OCI-M1 (cell line): Measurements from ENCODE around the gene ELF4.
A peak's percentile ranks its signal among the peaks of the same experiment; 100 is the strongest.

Experiments used
- DNase-seq: peaks from one replicate; lab custom pipeline; 2025; lab: John Stamatoyannopoulos, UW

The ELF4 gene

GRCh38 chrX:130114141-130114588 lies 3.9 kb upstream of the ELF4 start:
- no peak for DNase-seq

GRCh38 chrX:130111220-130112154 lies 1.2 kb upstream of the ELF4 start:
- DNase-seq: no peak

DNA sequence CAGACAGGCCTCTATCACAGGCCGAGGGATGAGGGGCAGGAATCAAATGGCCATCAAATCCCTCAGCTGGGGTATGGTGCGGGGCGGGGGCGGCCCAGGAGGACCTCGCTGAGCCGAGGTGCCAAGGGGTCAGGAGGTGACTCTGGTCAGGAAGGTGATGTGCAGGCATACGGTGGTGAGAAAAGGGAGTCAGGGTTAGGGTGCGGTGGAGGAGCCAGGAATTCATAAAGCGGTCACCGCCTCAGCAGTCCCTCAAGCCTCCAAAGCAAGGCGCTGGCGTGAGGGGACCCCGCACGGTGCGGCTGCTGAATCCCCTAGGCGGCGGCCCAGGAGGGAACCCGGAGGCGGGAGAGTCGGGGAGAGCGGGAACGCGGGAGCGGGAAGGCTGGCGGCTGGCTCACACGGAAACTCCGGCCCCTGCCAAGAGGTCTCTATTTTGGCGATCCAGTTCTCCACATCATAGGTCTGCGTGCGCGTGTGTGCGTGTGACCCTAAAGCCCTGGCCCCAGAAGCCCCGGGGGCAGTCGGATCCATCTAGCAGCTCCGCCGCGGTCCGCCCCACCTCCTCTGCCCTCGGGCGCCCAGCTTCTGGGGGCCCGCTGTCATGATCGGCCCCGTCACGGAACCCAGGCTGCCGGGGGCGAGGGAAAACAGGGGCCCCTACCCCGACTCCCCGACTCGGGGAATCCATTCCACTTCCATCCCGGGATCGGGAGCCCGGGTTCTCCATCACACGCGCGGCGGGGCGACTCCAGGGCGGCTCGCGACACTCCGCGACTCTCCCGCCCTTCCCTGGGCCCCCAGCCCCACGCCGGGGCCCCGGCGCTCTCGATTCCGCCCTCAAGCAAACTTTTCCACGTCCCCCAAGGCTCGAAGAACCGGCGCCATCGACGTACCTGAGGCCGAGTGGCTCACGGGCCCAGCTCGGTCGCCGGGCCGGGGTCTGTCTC lies 593 bp downstream of the ELF4 start:
- DNase-seq: peak; percentile 43

DNA sequence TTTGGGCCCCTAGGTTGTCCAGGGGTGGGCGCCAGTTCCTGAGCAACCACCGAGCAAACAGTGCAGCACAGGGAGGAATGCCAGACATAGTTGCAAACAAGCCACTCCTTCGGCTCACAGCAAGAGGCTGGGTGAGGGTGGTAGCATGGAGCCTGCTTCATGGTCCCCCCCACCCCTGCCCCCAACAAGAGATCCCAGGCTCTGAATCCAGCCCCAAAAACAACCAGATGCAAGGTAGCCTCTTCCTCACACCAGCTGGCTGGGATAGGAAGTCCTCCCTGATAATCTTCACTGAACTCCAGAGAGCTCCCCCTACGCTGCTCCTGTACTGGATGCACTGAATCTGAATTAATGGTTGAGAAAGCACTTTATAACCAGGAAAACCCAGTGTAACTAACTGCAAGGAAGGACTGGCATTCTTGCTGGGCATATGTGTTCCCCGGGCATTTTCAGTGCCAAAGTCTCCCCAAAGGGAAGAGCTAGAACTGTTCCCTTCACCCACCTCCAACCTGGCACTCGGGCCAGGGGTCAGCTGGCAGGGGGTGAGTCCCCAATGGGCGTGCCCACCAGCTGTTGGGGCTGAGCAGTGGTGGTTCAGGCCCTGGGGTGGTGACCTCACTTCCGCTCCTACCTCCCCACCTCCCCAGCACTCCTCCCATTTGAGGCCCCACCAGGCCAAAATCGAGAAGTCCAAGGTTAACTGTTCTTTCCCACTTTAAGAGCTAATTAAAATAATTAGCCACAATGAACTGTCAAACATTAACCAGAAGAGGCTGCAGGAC lies 1.5 kb downstream of the ELF4 start:
- peak; percentile 76 for DNase-seq

DNA sequence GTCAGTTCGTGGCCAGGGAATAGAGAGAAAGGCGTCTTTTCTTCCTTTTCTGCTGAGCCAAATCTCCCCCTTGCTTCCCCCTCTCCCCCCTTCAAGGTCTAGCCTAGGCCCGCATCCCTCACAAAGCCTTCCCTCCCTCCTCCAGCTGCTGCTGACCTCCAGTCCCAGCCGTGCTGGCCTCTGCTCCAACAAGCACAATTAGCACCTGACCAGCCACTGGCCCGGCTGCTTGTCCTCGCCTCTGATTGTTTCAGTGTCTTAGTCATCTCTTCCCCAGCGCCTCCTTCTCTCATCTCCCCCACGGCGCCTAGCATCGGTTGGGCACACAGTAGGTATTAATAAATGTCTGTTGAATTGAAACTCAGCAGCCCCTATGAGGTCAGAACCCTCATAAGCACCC lies 4.2 kb downstream of the ELF4 start:
- no peak for DNase-seq

DNA sequence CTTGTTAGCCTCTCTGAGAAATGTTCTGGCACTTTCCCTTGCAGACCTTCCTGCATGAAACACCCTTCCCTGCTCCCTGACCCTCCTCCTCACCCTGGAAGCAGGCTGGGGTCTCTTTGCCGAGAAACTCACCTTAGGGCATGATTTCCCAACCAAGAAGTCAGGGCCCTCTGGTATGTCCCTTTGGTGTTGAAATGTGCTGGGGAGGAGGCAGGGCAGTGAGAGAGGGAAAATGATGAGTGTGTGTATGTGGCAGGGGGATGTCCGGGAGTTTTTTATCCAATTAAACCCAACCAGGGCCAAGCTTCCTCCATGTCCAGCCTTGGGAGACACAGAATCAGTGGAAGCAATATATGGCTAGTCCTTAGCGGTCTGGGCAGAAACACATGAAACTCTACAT lies 5.1 kb downstream of the ELF4 start:
- DNase-seq: no peak

- no peak for DNase-seq
These were observed 6.7 kb downstream of the ELF4 start for GRCh38 chrX:130103605-130104004.

GRCh38 chrX:130100180-130100579 lies 10.1 kb downstream of the ELF4 start:
- peak; percentile 28 for DNase-seq

DNA sequence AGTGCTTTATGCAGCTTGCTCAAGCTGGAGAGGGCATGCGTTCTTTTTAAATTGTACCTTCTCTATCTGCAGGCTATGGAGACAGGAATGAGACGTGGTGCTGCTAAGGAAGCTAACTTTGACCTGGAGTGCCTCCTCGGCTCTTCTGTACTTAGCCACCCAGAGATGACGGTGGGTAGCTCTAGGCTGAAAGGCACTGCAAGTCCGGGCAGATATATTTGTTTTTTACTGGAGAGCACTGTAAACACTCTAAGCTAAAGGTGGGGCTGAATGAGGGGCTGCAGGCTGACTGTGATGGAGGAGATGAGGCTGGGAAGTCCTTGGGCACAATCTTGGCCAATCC lies 12.1 kb downstream of the ELF4 start:
- DNase-seq: no peak

GRCh38 chrX:130097507-130098209 lies 12.6 kb downstream of the ELF4 start:
- no peak for DNase-seq

DNA sequence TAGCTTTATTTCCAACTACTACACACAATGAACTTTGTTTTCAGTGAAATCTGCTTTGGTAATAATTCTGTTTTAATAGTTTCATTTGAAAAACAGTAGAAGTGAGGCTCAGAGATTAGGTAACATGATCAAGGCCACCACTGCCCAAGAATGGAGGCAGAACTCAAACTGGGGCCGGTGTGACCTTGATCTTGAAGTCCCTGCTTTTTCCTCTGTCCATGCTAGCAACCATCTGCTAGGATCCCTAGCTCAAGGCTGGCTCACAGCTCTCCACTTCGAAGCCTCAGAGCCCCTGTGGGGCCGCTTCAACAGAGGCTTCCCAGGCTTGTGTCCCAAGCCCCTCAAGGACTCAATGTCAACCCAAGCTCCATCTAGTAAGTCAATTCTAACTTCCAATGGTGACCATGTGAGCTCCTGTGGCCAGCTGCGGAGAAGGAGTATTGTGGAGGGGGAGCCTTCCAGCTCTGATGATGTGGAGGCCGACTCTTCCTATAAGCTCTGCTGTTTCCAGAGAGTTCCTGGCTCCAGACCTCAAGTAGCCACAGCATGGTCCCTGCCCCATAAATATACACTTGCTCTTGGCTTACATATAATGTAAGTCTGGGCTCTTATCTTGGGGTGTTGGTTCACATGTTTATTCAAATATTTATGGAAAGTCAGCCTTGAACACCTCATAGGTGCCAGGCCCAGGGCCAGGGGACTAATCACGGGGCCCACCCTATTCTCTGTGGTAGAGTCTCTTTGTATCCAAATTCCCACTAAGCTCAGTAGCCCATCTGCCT lies 14.9 kb downstream of the ELF4 start:
- no peak for DNase-seq

GRCh38 chrX:130094696-130095095 lies 15.6 kb downstream of the ELF4 start:
- no peak for DNase-seq

GRCh38 chrX:130093271-130093670 lies 17.0 kb downstream of the ELF4 start:
- no peak for DNase-seq

- peak; percentile 90 for DNase-seq
These were observed 18.2 kb downstream of the ELF4 start for GRCh38 chrX:130091980-130092522.

DNA sequence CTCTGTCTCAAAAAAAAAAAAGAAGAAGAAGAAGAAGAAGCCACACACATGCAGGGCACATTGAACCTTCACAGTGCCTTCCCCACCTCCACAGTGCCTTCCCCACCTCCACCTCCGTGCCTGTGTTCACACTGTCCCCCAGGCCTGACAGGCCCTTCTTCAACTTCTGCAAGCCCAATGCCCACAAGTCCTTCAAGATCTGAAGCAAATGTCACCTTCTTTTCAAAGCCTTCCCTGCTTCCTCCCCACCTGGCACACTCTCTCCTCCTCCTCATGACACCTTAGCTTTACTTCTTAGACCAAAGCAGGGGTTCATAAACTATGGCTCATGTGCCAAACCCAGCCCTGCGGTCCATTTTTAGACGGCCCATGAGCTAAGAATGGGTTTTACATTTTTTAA lies 19.9 kb downstream of the ELF4 start:
- no peak for DNase-seq

GRCh38 chrX:130086447-130087206 lies 23.7 kb downstream of the ELF4 start:
- peak; percentile 90 for DNase-seq

DNA sequence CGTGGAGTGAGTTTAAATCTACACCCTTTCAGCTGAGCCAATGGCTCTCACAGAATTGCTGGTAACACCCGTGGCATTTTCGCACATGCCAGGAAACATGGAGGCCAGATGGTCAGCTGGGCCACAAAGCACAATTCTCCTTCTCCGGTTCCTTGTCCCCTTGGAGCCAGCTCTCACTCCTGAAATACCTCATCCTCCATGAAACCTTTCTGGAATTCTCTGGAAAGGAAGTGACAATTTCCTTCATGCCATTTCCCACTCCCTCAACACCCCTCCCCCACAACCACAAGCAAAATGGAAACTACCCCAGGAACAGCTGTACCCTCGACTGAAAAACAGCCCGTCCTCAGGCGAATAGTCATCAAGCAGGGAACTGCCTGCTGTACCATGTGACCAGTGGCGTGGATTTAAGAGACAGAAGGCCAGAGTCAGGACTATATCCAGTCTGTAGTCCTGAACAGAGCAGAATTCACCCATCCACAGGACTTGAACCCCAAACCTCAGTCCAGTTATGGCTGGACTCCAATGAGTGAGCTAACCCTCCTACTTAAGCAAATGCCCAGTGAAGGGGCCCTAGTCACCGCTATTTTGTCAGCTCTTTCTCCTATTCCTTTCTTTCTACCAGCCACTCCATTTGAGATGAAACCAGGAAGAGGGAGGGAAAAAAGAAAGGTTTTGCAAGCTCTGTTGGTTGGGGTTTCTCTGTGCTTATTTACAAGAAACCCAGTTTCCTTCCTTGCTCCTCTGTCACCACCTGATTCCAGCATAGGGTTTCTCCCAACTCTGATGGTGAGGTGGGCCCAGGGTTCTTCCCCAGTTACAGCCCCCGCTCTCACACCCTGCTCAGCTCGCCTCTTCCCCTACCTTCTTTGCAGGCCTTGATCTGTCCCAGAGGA lies 24.5 kb downstream of the ELF4 start:
- DNase-seq: peak; percentile 14

DNA sequence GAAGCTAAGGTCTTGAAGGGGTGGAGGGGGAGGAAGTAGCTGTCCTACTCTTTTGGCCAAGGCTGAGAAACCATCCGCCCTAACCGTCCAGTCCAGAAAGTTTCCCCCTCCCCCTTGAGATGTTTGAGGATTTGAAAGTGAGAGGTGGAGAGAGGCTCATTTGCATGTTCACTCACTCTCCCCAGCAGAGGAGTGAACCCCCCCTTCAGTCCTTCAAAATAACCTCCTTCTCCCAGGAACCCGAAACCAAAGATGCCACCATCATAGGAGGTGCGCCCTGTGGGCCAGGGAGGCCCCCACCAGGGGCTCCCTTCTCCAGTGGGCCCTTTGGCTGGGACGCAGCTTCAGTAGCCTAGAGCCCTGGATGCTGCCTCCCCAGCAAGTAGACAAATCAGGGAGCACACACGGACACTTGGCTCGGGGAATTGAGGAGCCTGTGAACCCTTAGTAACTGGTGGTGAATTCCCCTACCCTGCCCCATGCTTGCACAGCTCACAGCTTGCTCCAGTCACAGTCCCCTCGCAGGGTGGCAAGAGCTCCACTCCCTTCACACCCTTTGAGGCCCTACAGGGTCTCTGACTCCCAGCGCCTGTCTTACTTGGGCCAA lies 25.6 kb downstream of the ELF4 start:
- peak; percentile 76 for DNase-seq
